ENCODE data around the gene ST3GAL4. TPM values are rescaled to one million over a fixed set of nuclear protein-coding genes. Genes with fewer than 3 reads are reported as not detected.

ST3GAL4 gene
- total RNA-seq, 2 experiments from 2014 or later, result 1.6 TPM

- no peak for ATAC-seq (ENCODE audit: poor library complexity)
- intact Hi-C loops (cut with DNase I, micrococcal nuclease), result no loop called here
- no peaks in the 10 kb centered on the region for H3K9me3 ChIP-seq (ENCODE audit: control insufficient read depth in 1 of 2, insufficient read depth in 1 of 2, low read length in 2 of 2)
- Mint-ChIP-seq H3K4me3 (no peak overlapping the region), H3K36me3 (ENCODE audit: low read depth) (no peaks in the 10 kb centered on the region), H3K27me3 (no peaks in the 10 kb centered on the region), H3K27ac (no peak overlapping the region), H3K9me3 (no peaks in the 10 kb centered on the region), H3K4me1 (ENCODE audit: low read depth) (no peaks in the 10 kb centered on the region)
- H3K4me1 ChIP-seq (ENCODE audit: insufficient read depth, low read length), result no peaks in the 10 kb centered on the region
- peaks cover 0 to 4% of the 10 kb centered on the region in 2 experiments for H3K27me3 ChIP-seq (ENCODE audit: control insufficient read depth in 1 of 2, insufficient read depth in 2 of 2, low read length in 2 of 2)
- H3K36me3 ChIP-seq (ENCODE audit: insufficient read depth, low read length), result no peaks in the 10 kb centered on the region
- no peak for TF ChIP-seq CTCF (IDR thresholded peaks at IDR 0.05)
- H3K4me3 ChIP-seq (ENCODE audit: low read length), result no peak overlapping the region
- POLR2A ChIA-PET, result no interaction called here
- CTCF ChIA-PET, result no interaction called here
- DNase-seq, result no peak
- no peak overlapping the region for H3K27ac ChIP-seq (ENCODE audit: low read depth in 1 of 2, low read length in 2 of 2)
Measured at GRCh38 chr11:126423743-126424142, 68.3 kb downstream of the ST3GAL4 start.

- TF ChIP-seq CTCF (IDR thresholded peaks at IDR 0.05), result no peak
- H3K27me3 Mint-ChIP-seq, result no peaks in the 10 kb centered on the region
- intact Hi-C loops (cut with DNase I, micrococcal nuclease), result no loop called here
- H3K36me3 Mint-ChIP-seq (ENCODE audit: low read depth), result no peaks in the 10 kb centered on the region
- Histone ChIP-seq H3K9me3 (ENCODE audit: control insufficient read depth in 1 of 2, insufficient read depth in 1 of 2, low read length in 2 of 2) (no peaks in the 10 kb centered on the region), H3K27ac (ENCODE audit: low read depth in 1 of 2, low read length in 2 of 2) (no peak overlapping the region), H3K4me1 (ENCODE audit: insufficient read depth, low read length) (no peaks in the 10 kb centered on the region), H3K27me3 (ENCODE audit: control insufficient read depth in 1 of 2, insufficient read depth in 2 of 2, low read length in 2 of 2) (peaks cover 0 to 4% of the 10 kb centered on the region in 2 experiments), H3K36me3 (ENCODE audit: insufficient read depth, low read length) (no peaks in the 10 kb centered on the region), H3K4me3 (ENCODE audit: low read length) (no peak overlapping the region)
- no peaks in the 10 kb centered on the region for H3K4me1 Mint-ChIP-seq (ENCODE audit: low read depth)
- H3K9me3 Mint-ChIP-seq, result no peaks in the 10 kb centered on the region
- CTCF ChIA-PET, result no interaction called here
- no peak overlapping the region for H3K4me3 Mint-ChIP-seq
- no peak for ATAC-seq (ENCODE audit: poor library complexity)
- POLR2A ChIA-PET, result no interaction called here
- no peak for DNase-seq
- H3K27ac Mint-ChIP-seq, result no peak overlapping the region
Measured at GRCh38 chr11:126424471-126425039, 69.1 kb downstream of the ST3GAL4 start.

- no peaks in the 10 kb centered on the region for H3K36me3 ChIP-seq (ENCODE audit: insufficient read depth, low read length)
- CTCF ChIA-PET, result no interaction called here
- no peaks in the 10 kb centered on the region for H3K4me1 Mint-ChIP-seq (ENCODE audit: low read depth)
- H3K4me1 ChIP-seq (ENCODE audit: insufficient read depth, low read length), result no peaks in the 10 kb centered on the region
- intact Hi-C loops (cut with DNase I, micrococcal nuclease), result no loop called here
- no peak for TF ChIP-seq CTCF (IDR thresholded peaks at IDR 0.05)
- no peak for DNase-seq
- H3K36me3 Mint-ChIP-seq (ENCODE audit: low read depth), result no peaks in the 10 kb centered on the region
- no peaks in the 10 kb centered on the region for H3K9me3 ChIP-seq (ENCODE audit: control insufficient read depth in 1 of 2, insufficient read depth in 1 of 2, low read length in 2 of 2)
- H3K9me3 Mint-ChIP-seq, result no peaks in the 10 kb centered on the region
- H3K27me3 Mint-ChIP-seq, result no peaks in the 10 kb centered on the region
- no peak overlapping the region for H3K27ac Mint-ChIP-seq
- no peak overlapping the region for H3K27ac ChIP-seq (ENCODE audit: low read depth in 1 of 2, low read length in 2 of 2)
- peaks cover 0 to 2% of the 10 kb centered on the region in 2 experiments for H3K27me3 ChIP-seq (ENCODE audit: control insufficient read depth in 1 of 2, insufficient read depth in 2 of 2, low read length in 2 of 2)
- H3K4me3 Mint-ChIP-seq, result no peak overlapping the region
- no peak for ATAC-seq (ENCODE audit: poor library complexity)
- no peak overlapping the region for H3K4me3 ChIP-seq (ENCODE audit: low read length)
- POLR2A ChIA-PET, result no interaction called here
Measured at GRCh38 chr11:126426106-126426505, 70.6 kb downstream of the ST3GAL4 start.
